ENCODE results near the gene C2orf72.
"Not testable (repeated sequence)": the region's sequence is repeated elsewhere in the genome, so short reads cannot be mapped to it uniquely, and the experiment has no call there.

The C2orf72 gene

DNA sequence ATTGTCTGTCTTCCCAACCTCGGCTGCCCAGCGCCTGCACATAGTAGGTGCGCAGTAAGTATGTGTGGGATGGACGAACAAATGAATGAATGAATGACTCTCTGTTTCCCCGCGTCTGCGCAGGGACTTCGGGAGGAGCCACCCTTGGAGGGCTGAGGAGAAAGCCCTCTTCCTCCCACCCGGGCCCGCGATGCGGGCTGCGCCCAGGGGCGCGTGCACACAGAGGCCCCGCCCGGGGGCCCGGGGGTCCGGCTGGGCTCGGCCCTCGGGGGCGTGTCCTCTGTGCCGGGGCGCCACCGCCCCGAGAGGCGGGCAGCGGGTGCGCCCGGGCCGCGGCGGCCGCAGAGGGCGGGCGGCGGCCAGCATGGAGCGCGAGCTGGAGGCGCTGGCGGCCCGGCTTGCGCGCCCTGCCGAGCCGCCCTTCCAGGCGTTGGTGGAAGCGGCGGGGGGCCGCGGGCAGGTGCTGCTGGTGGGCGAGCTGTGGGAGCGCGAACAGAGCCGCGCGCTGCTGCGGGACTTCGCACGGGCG, at the start of gene C2orf72:
Gene C2orf72 (plus strand): TSS at position 322 of the 529 bp plus-strand sequence. CDS start 43 bp downstream, at position 365.
- DNase-seq, result no peak

DNA sequence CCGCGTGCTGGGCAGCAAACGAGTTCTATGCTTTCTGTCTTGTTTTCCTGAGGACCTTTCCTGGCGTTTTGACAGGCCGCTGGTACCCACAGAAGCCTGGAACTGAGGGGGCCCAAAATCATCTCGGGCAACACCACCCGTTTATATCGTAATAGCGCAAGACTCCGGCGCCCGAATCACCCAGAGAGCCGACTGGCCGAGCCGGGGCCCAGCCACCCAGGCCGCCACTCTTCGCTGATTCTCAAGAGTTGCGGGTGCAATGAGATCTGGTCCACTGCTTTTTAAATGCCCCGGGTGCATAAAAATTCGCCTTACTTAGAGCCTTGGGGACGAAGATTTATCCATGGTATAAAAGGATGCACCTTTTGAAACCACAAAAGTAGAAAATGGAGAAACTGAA, 47.6 kb upstream of the C2orf72 start:
- no peak for DNase-seq

DNA sequence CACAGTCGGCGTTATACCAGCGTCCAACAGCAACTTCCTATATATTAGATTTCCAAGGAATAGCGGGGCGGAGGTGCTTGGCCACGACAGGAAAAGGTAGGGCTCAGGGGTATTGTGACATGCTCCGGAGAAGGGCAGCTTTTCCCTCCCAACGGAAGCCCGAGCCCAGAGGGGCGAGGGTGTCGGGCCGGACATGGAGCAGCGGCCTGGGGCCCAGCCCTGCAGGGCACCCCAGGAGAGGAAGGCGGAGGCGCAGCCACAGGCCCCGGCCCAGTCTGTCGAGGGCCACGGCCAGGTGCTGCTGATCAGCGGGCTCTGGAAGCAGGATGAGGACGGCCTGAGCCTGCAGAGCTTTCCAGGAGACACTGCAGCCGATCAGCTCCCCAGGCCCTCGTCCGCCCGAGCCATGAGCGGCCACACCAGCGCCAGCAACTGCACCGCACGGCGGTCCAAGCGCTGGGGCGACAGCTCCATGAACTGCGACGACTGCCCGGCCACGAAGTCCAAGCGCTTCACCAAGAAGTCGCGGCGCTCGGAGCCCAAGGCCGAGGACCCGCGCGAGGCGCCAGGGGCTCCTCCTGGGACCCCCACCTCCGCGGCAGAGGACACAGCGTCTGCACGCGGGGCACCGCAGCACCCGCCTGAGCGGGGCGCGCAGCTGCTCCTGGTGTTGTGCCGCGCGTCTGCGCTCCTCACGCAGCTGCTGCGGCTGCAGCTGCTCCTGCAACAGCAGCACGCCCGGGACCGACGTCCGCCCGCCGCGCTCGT, 47.0 kb upstream of the C2orf72 start:
- no peak for DNase-seq

DNA sequence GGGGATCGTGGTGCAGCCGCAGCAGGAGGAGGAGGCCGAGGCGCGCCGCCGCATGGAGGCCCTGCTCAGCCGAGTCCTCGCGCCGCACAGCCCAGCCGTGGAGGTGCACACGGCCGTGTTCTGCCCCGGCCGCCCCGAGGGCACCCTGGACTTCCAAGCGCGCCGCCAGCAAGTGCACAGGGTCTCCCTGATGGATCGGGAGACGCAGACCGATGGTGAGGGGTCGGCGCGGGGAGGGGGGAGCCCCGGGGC, 46.5 kb upstream of the C2orf72 start:
- no peak for DNase-seq

DNA sequence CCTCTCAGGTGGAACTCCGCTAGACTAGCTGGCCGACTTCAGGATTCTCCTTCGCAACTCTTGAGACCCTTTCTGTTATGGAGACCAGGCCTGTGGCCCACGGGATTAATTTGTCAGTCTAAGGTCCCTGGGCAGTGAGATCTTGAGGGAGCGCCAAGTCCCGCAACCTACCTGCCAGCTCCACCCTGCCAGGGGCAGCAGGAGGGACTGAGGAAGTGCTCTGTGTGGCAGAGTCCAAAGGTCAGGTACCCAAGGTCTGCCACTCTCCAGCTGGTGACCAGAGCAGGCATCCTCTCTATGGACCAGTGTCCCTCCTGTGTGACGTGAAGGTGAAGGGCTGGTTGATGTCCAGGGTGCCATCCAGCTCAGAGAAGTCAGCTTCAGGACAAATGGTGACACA, 45.7 kb upstream of the C2orf72 start:
- DNase-seq, result no peak

DNA sequence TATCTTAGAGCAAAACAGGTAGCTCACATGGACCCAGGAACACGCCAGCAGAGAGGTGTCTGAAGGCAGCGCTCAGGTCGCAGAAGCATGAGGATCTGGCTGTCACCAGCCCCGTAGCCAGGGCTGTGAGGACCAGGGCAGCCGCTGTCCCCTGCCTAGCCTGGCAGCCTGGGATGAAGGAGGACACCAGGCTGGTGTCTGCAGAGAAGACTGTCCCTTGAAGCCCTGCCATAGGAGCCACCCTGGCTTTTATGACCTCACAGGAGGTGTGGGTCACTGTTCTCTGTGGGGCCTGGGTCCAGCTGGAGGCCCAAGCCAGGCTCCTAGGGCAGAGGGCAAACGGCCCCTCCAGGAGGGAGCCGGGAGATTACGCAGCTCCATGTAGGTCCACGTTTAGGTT, 41.5 kb upstream of the C2orf72 start, which contains the start of gene SPATA3:
Gene SPATA3 (plus strand): TSS at position 301 of the 400 bp plus-strand sequence. CDS start 113 bp downstream, outside the sequence.
- DNase-seq, result no peak

DNA sequence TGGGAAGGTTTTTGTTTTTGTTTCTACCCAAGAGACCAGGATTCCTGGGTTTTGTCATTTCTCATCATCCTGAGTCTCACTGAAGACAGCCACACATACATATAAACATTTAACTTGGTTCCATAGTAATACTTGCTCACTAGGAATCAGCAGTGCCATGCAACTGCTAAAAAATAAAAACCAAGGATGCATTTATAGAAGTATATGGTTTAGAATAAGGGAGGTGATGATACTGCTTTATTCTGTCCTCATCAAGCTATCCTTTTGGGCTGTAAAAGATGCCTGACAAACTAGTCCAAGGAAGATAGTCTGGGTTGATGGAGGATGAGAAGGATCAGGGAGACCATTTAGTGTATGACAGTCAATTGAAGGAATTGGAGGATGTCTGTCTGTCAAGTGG, 40.7 kb upstream of the C2orf72 start:
- DNase-seq, result no peak

DNA sequence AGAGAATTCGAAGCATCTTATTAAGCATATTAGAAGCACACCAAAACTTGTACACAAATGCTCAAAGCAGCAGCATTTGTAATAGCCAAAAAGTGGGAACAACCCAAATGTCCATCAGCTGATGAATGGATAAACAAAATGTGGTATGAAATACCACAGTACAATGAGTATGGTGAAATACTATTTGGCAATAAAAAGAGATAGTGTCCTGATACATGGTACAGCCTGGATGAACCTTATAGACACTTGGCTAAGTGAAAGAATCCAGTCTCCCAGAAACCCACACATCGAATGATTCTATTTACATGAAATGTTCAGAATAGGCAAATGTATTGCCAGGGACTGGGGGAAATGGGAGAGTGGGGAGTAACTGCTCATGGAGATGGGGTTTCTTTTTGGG, 38.4 kb upstream of the C2orf72 start:
- DNase-seq, result no peak

DNA sequence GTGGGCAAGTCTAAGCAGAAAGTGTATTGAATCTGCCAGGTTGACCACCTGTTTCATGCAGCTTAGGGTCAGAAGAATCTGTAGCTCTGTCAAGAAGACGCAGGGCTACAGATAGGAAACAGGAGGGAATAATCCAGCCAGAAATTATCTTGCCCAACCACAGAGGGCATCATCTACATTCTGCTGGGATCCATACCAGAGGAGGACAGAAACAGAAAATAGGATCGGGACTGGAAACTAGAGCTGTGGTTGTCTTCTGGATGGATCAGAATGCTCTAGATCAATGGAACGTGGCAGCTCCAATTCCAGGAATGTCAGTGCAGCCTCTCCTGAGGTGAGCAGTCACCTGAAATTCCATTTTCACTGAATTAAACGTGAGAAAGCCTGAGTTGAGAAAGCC, 37.8 kb upstream of the C2orf72 start:
- DNase-seq, result no peak

DNA sequence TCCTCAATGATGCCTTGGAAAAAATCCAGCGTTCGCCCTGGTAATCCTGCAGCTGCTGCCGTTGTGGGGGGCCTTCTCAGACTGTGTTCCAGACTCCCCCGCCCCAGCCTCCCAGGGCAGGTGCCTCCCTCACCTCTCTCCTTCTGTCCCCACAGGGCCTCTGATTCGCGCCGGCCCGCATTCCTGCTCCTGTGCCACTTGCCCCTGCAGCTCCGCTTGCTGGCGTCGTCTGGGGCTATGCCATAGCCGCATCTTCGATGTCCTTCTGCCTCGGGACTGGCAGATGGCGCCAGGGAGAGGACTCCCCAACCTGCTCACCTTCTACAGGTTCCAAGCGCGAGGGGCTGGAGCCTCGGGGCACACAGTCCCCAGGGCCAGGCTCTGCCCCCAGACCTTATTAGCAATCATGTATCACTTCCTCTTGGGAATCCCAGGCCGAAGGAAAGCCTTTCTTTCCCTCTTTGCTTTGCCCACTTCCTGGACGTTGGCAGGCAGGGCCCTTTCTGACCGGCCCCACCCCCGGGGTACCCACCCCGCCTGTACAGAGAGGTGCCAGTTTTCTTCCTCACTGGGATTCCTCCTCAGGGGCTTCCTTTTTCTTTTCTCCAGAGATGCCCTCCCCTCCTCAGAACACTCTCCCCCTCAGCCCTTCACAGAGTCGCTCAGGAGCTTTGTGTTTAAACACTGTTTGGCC, 37.0 kb upstream of the C2orf72 start:
- DNase-seq, result no peak

DNA sequence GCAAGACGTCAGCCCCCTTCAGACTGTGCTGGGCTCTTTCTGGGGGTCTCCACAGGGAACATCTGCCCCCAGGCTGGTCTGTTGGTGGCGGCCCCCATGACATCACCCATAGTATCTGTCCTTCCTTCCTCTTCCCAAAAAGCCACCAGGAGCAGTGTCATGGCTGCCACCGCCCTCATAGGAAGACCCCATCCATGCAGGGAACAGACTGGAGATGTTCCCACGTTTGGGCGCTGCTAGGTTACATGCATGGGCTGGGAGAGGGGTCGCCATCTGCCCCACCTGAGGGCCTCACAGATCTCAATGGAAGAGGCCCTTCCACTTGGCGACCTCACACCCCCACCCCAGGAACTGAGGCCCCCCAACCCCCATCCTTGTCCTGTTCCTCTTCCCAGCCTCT, 36.3 kb upstream of the C2orf72 start:
- no peak for DNase-seq

DNA sequence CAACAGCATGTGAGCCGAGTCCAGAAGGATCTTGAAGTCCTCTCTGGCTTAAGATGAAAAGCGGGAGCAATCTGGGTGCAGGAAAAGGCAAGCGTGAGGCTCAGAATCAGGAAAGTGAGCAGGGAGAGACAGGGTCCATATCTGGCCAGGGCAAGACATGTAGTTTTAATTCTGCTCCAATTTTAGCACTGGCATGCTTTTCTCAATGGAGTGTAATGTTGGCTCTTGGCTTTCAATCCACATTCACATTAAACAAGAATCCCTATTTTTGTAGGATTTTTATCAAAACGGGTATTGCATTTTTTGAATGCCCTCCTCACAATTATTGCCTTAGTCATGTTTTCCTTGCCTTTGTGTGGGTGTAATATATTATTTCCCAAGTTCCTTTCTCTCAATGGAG, 35.4 kb upstream of the C2orf72 start:
- DNase-seq, result no peak

DNA sequence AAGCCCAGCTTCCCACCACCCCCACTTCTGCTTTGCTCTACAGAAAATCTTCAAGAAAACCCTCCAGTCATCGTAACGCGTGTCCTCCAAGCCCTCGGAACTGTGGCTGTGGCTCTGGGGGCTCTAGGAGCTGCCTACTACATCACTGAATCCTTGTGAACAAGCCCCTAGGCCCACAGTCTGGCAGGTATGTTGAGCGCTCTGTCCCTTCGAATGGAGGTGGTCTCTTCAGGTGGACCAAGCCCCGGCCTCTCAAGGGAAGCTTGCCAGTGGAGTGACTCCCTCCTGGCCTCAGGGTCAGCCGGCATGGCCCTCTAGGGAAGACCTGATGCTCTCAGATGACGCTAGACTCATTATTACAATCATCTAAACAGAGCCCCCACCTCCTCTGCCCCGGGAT, 34.7 kb upstream of the C2orf72 start:
- DNase-seq, result no peak

DNA sequence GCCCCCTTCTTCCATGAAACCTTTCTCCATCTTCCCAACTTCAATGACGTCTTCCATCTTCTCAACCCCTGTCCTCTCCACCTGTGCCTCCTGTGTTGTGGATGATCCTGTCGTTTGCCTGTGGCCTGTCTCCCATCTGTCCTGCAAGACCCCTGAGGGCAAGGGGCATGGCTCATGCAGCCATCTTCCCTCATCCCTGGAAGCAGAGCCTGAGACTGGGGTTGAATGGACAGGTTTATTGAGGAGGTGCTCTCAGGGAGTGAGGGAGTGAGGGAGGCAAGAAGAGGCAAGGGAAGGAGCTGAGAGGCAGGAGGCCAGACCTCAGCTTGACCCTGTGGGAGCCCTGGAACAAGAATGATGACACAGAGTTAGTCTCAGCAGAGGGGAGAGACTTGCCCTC, 34.1 kb upstream of the C2orf72 start:
- DNase-seq, result no peak

DNA sequence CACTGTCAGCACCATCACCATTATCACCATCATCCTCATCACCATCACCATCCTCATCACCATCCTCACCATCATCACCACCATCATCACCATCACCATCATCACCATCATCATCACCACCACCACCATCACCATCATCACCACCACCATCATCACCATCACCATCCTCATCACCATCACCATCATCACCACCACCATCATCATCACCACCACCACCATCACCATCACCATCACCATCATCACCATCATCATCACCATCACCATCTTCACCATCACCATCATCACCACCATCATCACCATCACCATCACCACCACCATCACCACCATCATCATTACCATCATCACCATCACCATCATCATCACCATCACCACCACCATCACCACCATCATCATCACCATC, 32.4 kb upstream of the C2orf72 start:
- DNase-seq, result not testable (repeated sequence)

DNA sequence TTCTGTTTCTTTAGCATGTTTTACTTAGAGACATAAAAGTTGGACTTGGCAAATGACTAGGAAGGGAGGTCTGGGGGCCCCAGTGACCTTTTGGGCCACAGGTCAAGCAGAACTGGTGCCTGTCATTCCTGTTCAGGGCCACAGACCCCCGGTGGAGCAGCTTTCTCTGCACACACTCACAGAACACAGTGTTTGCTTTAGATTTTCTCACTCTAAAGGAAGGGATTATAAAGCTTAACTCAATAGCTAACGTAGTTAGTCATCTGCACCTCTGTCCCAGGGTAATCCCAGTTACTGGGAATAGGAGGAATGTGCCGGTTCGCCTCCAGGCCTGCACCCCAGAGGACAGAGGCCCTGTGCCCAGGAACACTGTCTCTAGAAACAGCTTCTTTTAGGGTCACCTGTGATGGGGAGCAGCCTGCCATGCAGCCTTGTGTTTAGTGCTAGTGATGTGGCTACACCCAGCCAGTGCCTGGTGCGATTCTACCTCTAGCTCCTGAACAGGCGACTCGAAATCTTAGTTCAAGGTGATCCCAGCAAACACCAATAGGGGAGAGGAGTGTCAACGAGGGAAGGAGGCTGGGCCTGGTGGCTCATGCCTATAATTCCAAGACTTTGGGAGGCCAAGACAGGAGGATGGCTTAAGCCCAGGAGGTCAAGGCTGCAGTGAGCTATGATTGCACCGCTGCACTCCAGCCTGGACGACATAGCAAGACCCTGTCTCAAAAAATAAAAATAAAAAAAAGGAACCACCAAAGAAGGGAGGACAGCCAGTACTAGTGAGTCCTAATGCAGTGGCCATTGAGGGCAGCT, 29.8 kb upstream of the C2orf72 start:
- DNase-seq, result no peak

DNA sequence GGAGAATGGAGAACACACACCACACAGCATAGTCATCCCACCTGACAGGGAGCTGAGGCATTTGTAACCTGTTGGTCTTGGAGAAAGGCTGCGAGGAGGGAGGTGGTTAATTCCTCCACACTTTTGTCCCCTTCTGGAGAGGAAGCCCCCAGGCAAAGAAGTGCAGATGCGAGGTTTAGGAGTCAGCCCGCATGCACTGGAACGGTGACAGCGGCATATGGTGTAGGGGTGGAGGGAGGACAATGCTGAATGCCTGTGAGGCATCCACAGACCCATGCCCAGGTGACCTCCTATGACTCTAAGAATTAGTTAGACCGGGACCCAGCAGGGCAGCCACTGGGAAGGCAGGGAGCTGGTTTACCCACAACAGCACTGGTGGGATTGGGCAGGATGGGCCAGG, 29.2 kb upstream of the C2orf72 start:
- DNase-seq, result no peak

DNA sequence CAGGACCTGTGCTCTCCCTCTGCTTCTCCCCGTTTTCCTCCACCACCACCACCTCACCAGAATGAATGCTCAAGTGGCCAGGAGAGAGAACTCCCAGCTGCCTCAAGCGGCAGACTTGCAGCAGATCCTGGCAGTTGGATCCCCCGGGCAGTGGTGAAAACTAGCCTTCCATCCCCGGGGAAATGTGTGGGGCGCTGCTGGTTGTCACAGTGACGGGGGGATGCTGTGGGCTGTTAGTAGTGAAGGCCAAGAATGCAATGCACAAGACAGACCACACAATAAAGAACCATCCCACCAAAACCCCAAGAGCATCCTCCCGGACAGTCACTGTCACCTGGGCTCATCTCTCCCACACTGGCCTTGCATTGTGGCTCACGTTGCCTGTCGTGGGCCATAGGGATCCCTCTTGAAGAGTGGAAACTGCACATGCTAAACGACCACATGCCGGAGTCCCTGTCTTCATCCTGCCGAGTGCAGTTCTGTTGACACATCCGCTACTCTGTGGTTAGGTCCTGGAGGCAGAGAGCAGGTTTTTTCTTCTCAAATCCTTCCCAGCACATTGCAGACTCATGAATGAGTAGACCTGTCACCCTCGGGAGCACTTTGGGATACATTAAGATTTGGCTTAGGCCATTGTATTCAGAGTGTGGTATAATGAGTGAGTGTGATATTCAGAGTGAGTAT, 27.9 kb upstream of the C2orf72 start:
- DNase-seq, result no peak

DNA sequence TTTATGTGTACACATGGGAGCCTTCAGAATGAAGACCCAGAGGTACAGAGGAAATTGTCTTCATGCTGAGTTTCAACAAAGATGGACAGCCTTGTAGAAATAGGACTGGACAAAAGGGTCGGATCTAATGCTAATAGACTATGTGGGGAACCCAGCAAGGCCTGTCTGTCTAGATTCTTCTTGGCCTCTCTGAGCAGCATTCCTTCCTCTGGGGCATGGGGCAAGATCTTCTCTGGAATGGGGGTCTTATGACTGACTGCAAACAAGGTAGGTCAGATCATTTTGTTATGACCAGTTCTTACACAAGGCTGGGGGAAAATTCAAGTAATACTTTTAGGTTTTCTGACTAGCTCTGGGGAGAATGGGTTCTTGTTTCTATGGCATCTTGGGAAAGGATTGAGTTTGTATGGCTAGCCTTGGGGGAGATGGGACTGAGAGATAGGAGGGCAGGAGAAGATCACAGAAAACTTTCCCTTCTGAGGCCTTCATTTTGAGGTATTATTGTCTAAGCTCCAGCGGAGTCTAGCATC, 27.1 kb upstream of the C2orf72 start:
- no peak for DNase-seq

DNA sequence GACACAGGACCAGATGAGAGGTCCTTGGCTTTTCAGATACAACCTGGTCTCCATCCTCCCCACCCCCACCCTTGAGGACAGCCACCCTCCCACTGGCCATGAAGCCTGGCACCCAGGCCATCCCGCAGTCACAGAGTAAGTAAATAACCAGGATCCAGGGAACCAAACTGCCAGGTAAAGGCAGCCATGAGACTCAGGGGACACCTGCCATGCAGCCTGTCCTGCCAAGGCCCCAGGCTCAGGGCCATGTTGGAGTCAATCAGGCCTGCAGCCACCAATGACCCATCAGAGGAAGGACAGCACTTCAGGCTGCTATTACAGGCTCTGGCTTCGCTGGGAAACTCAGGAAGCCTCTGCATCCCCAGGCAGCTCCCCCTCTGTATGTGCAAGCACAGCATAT, 25.8 kb upstream of the C2orf72 start:
- no peak for DNase-seq

DNA sequence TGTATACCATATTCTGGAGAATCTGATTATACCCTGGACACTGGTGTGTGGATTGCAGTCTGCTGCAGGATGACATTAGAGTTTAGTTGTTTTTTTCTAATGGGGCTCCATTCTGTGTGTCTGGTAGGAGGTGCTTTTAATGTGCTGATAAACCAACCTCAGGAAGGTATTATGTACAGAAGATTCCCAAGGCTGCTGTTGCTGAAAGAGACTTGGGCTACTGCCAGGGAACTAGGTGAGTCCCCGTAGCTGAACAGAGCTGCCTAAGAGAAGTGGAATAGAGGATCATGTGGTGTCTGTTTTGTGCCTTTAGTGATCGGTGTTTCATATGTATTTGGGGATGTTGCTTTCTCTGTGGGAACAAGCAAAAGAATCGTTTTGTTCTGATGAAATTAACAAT, 24.9 kb upstream of the C2orf72 start:
- DNase-seq, result no peak

DNA sequence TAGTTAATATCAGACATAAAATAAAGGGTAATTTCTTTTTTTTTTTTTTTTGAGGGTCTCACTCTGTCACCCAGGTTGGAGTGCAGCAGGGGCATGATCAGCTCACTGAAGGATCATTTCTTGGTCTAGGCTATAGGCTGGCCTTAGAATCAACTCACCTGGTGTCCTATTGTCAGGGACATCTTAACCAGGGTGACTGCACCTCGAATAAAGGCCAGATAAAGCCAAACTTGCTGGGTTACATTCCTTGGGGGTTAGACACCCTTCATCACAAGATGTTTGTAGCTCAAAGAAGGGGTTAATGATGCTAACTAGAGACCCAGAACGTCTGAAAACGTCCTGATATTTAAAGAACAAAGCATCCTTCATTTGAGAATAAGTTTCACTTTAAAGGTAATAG, 23.5 kb upstream of the C2orf72 start:
- no peak for DNase-seq

DNA sequence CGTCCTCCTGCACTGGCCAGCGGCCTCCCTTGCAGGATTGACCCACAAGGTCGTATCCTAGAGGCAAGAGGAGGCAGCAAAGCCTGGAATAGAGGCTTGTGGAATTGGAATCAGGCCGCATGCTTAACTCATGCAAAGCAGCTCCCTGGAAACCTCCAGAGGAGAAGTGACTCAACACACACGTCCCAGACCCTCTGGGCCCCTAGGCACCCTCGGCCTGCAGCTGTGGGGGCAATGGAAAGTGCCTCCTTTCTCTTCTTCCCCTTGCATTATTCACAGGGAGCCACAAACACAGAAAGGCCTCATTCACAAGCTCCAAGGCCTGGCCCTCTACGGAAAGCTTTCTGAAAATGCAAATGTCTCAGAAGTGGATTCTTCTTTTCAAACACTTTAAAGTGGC, 21.8 kb upstream of the C2orf72 start:
- no peak for DNase-seq

All from activated CD4-positive, CD25-positive, alpha-beta regulatory T cell (primary cell).